H9 (cell line): Measurements from ENCODE around the gene SFMBT2. TPM values are rescaled to one million over a fixed set of nuclear protein-coding genes. Genes with fewer than 3 reads are reported as not detected.

Experiments used
- DNase-seq: peaks from one replicate; pipeline ENCODE4 v3.0.0-alpha.2; 2017
- H2AFZ ChIP-seq: one replicate; pipeline ENCODE4 v1.6.1; 2013; ENCODE audit warnings: mild to moderate bottlenecking, low read length, control low read depth, moderate library complexity
- H2AK5ac ChIP-seq: 2 replicates; pipeline ENCODE4 v1.6.1; 2013; ENCODE audit warnings: low read length, control low read depth, mixed read lengths; ENCODE audit not compliant: insufficient read length
- H2BK120ac ChIP-seq: one replicate; pipeline ENCODE4 v1.6.1; 2013; ENCODE audit warnings: low read depth, mild to moderate bottlenecking, low read length, control low read depth, inconsistent platforms; ENCODE audit not compliant: poor library complexity, severe bottlenecking
- H2BK12ac ChIP-seq: 2 replicates; pipeline ENCODE4 v1.6.1; 2013; ENCODE audit warnings: low read length, control low read depth, mixed read lengths, low read depth; ENCODE audit not compliant: insufficient read length
- H2BK15ac ChIP-seq: 2 replicates; pipeline ENCODE4 v1.6.1; 2013; ENCODE audit warnings: low read depth, low read length, control low read depth
- H2BK20ac ChIP-seq: one replicate; pipeline ENCODE4 v1.6.1; 2013; ENCODE audit warnings: low read depth, mild to moderate bottlenecking, low read length, control low read depth, inconsistent platforms; ENCODE audit not compliant: poor library complexity, severe bottlenecking
- H2BK5ac ChIP-seq: 2 replicates; pipeline ENCODE4 v1.6.1; 2013; ENCODE audit warnings: low read length, control low read depth, mixed read lengths; ENCODE audit not compliant: insufficient read length
- H3K14ac ChIP-seq: 2 replicates; pipeline ENCODE4 v1.6.1; 2013; ENCODE audit warnings: low read length, control low read depth; ENCODE audit not compliant: insufficient read depth
- H3K18ac ChIP-seq: 2 replicates; pipeline ENCODE4 v1.6.1; 2013; ENCODE audit warnings: low read depth, mild to moderate bottlenecking, mixed read lengths, low read length, control low read depth; ENCODE audit not compliant: insufficient read length
- H3K23ac ChIP-seq: 2 replicates; pipeline ENCODE4 v1.6.1; 2013; ENCODE audit warnings: low read length, control low read depth, mixed read lengths, low read depth; ENCODE audit not compliant: insufficient read length
- H3K23me2 ChIP-seq: 2 replicates; pipeline ENCODE4 v1.6.1; 2013; ENCODE audit warnings: low read depth, mild to moderate bottlenecking, mixed read lengths, low read length, control low read depth; ENCODE audit not compliant: insufficient read length, poor library complexity, severe bottlenecking
- H3K27ac ChIP-seq: 2 replicates; pipeline ENCODE4 v1.5.1; 2013; ENCODE audit warnings: low read length, control low read depth, mixed read lengths, low read depth; ENCODE audit not compliant: insufficient read length
- H3K27me3 ChIP-seq: 2 replicates; pipeline ENCODE4 v1.6.1; 2013; ENCODE audit warnings: low read length, control low read depth, inconsistent platforms; ENCODE audit not compliant: insufficient read depth
- H3K4ac ChIP-seq: 2 replicates; pipeline ENCODE4 v1.6.1; 2013; ENCODE audit warnings: low read depth, mild to moderate bottlenecking, control low read depth, inconsistent platforms, low read length, moderate library complexity
- H3K4me1 ChIP-seq: 2 replicates; pipeline ENCODE4 v1.6.1; 2013; ENCODE audit warnings: low read length, control low read depth, inconsistent platforms; ENCODE audit not compliant: insufficient read depth
- H3K4me2 ChIP-seq: 2 replicates; pipeline ENCODE4 v1.6.1; 2013; ENCODE audit warnings: low read length, control low read depth, mixed read lengths; ENCODE audit not compliant: insufficient read length, insufficient read depth
- H3K56ac ChIP-seq: 2 replicates; pipeline ENCODE4 v1.6.1; 2013; ENCODE audit warnings: low read depth, mild to moderate bottlenecking, mixed read lengths, low read length, control low read depth; ENCODE audit not compliant: insufficient read length
- H3K79me1 ChIP-seq: 2 replicates; pipeline ENCODE4 v1.6.1; 2013; ENCODE audit warnings: low read depth, mild to moderate bottlenecking, moderate library complexity, low read length, control low read depth, inconsistent platforms; ENCODE audit not compliant: insufficient read depth, poor library complexity, severe bottlenecking
- H3K79me2 ChIP-seq: 2 replicates; pipeline ENCODE4 v1.6.1; 2013; ENCODE audit warnings: low read length, control low read depth, inconsistent platforms; ENCODE audit not compliant: insufficient read depth
- H3K9ac ChIP-seq: 2 replicates; pipeline ENCODE4 v1.6.1; 2013; ENCODE audit warnings: low read length, control low read depth, mixed read lengths; ENCODE audit not compliant: insufficient read length; ENCODE audit errors: extremely low read depth
- H3K9me3 ChIP-seq: one replicate; pipeline ENCODE4 v1.6.1; 2013; ENCODE audit warnings: low read depth, low read length, inconsistent platforms; ENCODE audit not compliant: control insufficient read depth
- H3T11ph ChIP-seq: one replicate; pipeline ENCODE4 v1.6.1; 2013; ENCODE audit warnings: mild to moderate bottlenecking, low read length, control low read depth, inconsistent platforms
- H4K20me1 ChIP-seq: one replicate; pipeline ENCODE4 v1.6.1; 2013; ENCODE audit not compliant: control insufficient read depth, insufficient read length, insufficient read depth
- H4K5ac ChIP-seq: 2 replicates; pipeline ENCODE4 v1.6.1; 2013; ENCODE audit warnings: low read depth, mild to moderate bottlenecking, mixed read lengths, low read length, control low read depth; ENCODE audit not compliant: insufficient read length
- H4K8ac ChIP-seq: replicated peaks from 2 replicates; pipeline ENCODE4 v1.6.1; 2013; ENCODE audit warnings: low read length, control low read depth, mixed read lengths, low read depth; ENCODE audit not compliant: insufficient read length
- H4K91ac ChIP-seq: 2 replicates; pipeline ENCODE4 v1.6.1; 2013; ENCODE audit warnings: low read depth, mild to moderate bottlenecking, moderate library complexity, mixed read lengths, low read length, control low read depth; ENCODE audit not compliant: insufficient read length
- H3K27ac Mint-ChIP-seq, 3 experiments: 2 replicates in 2 of 3; 3 replicates in 1 of 3; pipeline ENCODE4 v1.8.0; 2020 to 2021; ENCODE audit warnings: mixed read lengths in 3 of 3, mild to moderate bottlenecking in 1 of 3, moderate library complexity in 1 of 3
- H3K27me3 Mint-ChIP-seq: 2 replicates; pipeline ENCODE4 v1.8.0; 2021; ENCODE audit warnings: low read depth, mild to moderate bottlenecking, moderate library complexity, mixed read lengths
- H3K36me3 Mint-ChIP-seq, 3 experiments: 2 replicates in 2 of 3; 3 replicates in 1 of 3; pipeline ENCODE4 v1.8.0; 2020 to 2021; ENCODE audit warnings: low read depth in 3 of 3, mixed read lengths in 3 of 3; ENCODE audit not compliant: insufficient read depth in 1 of 3
- H3K4me1 Mint-ChIP-seq, 2 experiments: 2 replicates each; pipeline ENCODE4 v1.8.0; 2020; ENCODE audit warnings: mixed read lengths in 2 of 2
- H3K4me3 Mint-ChIP-seq, 2 experiments: 2 replicates in 1 of 2; 3 replicates in 1 of 2; pipeline ENCODE4 v1.8.0; 2020 to 2021; ENCODE audit warnings: mild to moderate bottlenecking in 2 of 2, mixed read lengths in 2 of 2, moderate library complexity in 1 of 2
- H3K9me3 Mint-ChIP-seq, 2 experiments: 2 replicates in 1 of 2; 3 replicates in 1 of 2; pipeline ENCODE4 v1.8.0; 2020; ENCODE audit warnings: mild to moderate bottlenecking in 2 of 2, mixed read lengths in 2 of 2, moderate library complexity in 1 of 2
- WGBS: extraction: QIAGEN DNeasy Blood & Tissue Kit; methylation state at CpG from one replicate; pipeline ENCODE4 v1.1.7; 2013; ENCODE audit warnings: missing lambda C conversion rate, low lambda C conversion rate, mixed read lengths; ENCODE audit not compliant: insufficient read length; ENCODE audit errors: extremely low coverage; 5-methylcytosine and 5-hydroxymethylcytosine counted together
- total RNA-seq: library from RNA; stranded (reverse); gene quantifications from 2 replicates; pipeline ENCODE4 v1.2.1, GENCODE V29; 2021
- TF ChIP-seq, protein P1 (sequence below): fragments of 200-600 bp; sonication (generic); conservative IDR thresholded peaks from 3 replicates; pipeline ENCODE4 v1.8.0; 2021; ENCODE audit warnings: antibody characterized with exemption, mild to moderate bottlenecking

SFMBT2 gene
- total RNA-seq, 1 experiment from 2014 or later, result 5.3 TPM

- Histone ChIP-seq H3K18ac (no peak overlapping the region), H3K4me2 (no peak overlapping the region), H3K27ac (no peak overlapping the region), H2BK120ac (no peak overlapping the region), H2AFZ (no peak overlapping the region), H3K23ac (no peak overlapping the region), H4K5ac (no peak overlapping the region), H3K9me3 (no peaks in the 10 kb centered on the region), H3K79me1 (no peaks in the 10 kb centered on the region), H2BK12ac (no peak overlapping the region), H2BK5ac (no peak overlapping the region), H4K91ac (no peak overlapping the region), H3K27me3 (no peaks in the 10 kb centered on the region), H3K4me1 (no peaks in the 10 kb centered on the region), H3K56ac (no peak overlapping the region), H4K20me1 (no peaks in the 10 kb centered on the region), H3K23me2 (no peaks in the 10 kb centered on the region), H3K79me2 (no peaks in the 10 kb centered on the region), H3K14ac (no peak overlapping the region), H2AK5ac (no peak overlapping the region), H2BK15ac (no peak overlapping the region), H2BK20ac (no peak overlapping the region), H4K8ac (no peak overlapping the region), H3K9ac (no peak overlapping the region), H3K4ac (no peak overlapping the region), H3T11ph (no peak overlapping the region)
- no peak overlapping the region for H3K27ac Mint-ChIP-seq
- DNase-seq, result no peak
- H3K27me3 Mint-ChIP-seq, result peaks cover 4% of the 10 kb centered on the region; the same call in 1 of the 2 replicates
- peaks cover 0 to 8% (median 6%) of the 10 kb centered on the region in 3 experiments; a peak in 2 of 7 replicates for H3K36me3 Mint-ChIP-seq
- WGBS, result no CpG with 5 or more reads among the region's 5 CpGs
- H3K4me1 Mint-ChIP-seq, result no peaks in the 10 kb centered on the region
- TF ChIP-seq, protein P1, sequence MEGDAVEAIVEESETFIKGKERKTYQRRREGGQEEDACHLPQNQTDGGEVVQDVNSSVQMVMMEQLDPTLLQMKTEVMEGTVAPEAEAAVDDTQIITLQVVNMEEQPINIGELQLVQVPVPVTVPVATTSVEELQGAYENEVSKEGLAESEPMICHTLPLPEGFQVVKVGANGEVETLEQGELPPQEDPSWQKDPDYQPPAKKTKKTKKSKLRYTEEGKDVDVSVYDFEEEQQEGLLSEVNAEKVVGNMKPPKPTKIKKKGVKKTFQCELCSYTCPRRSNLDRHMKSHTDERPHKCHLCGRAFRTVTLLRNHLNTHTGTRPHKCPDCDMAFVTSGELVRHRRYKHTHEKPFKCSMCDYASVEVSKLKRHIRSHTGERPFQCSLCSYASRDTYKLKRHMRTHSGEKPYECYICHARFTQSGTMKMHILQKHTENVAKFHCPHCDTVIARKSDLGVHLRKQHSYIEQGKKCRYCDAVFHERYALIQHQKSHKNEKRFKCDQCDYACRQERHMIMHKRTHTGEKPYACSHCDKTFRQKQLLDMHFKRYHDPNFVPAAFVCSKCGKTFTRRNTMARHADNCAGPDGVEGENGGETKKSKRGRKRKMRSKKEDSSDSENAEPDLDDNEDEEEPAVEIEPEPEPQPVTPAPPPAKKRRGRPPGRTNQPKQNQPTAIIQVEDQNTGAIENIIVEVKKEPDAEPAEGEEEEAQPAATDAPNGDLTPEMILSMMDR, result no peak
- H3K9me3 Mint-ChIP-seq, result peaks cover 8 to 10% of the 10 kb centered on the region in 2 experiments; a peak in 4 of 5 replicates
- H3K4me3 Mint-ChIP-seq, result no peak overlapping the region
Observed at GRCh38 chr10:7136016-7136415, 274.8 kb downstream of the SFMBT2 start.
